SK-N-MC (cell line): ENCODE results near the gene ZMYND10.

ENCODE experiments used
- EZH2 ChIP-seq: fragments of 200-600 bp; sonication (generic); IDR thresholded peaks from one replicate; pipeline ENCODE4 v1.6.1; 2017; ENCODE audit warnings: antibody characterized with exemption
- FOXP2 ChIP-seq: optimal IDR thresholded peaks from 2 replicates; pipeline ENCODE3; 2011; ENCODE audit warnings: mild to moderate bottlenecking, moderate library complexity; ENCODE audit not compliant: insufficient read depth; ENCODE audit errors: extremely low read length, control extremely low read depth
- POLR2AphosphoS5 ChIP-seq: IDR thresholded peaks from 2 replicates; pipeline ENCODE4 v1.6.1; 2012; ENCODE audit warnings: mild to moderate bottlenecking, low read depth, low read length, borderline replicate concordance

DNA sequence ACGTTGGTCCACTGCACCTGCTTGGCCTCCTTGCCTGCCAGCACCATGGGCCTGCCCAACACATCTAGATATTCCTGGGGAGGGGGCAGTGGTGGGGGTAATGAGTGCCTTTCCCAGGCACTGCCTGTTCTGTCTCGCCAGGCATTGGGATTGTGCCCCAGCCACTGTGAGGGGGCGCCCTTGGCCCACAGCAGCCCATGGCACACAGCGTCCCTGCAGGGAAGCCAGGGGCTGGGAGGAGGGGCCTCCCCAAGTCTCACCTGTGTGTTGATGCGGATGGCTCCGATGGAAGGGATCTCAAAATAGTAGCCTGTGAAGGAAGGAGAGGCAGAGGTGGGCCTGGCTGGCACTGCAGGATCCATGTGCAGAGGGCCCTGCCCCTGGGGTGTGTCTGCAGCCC lies 32.5 kb upstream of the ZMYND10 start:
- no peak for TF ChIP-seq EZH2
- no peak for TF ChIP-seq FOXP2
- TF ChIP-seq POLR2AphosphoS5 = no peak
